HL-60 (cell line): Measurements from ENCODE around the gene RAI1.

Experiments used
- DNase-seq, 2 experiments: peaks; one replicate each; pipeline ENCODE4 v3.0.0-alpha.2; 2010 to 2020; ENCODE audit warnings: low read depth in 1 of 2, low spot score in 1 of 2
- H3K27ac ChIP-seq: fragments of 250-450 bp; sonication (Bioruptor Pico); replicated peaks from 2 replicates; pipeline ENCODE4 v1.5.1; 2020; ENCODE audit warnings: mild to moderate bottlenecking, moderate library complexity
- H3K27me3 ChIP-seq: fragments of 250-450 bp; sonication (Bioruptor Pico); 2 replicates; pipeline ENCODE4 v1.5.1; 2021; ENCODE audit warnings: mild to moderate bottlenecking, moderate library complexity; ENCODE audit not compliant: insufficient read depth, poor library complexity, severe bottlenecking
- H3K4me3 ChIP-seq: replicated peaks from 2 replicates; pipeline ENCODE4 v1.5.1; 2011; ENCODE audit warnings: mild to moderate bottlenecking, control low read depth, low read length; ENCODE audit not compliant: insufficient read depth
- GABPA ChIP-seq: IDR thresholded peaks from 2 replicates; pipeline ENCODE4 v1.6.1; 2012; ENCODE audit warnings: low read depth
- POLR2AphosphoS5 ChIP-seq: IDR thresholded peaks from 2 replicates; pipeline ENCODE4 v1.6.1; 2012; ENCODE audit warnings: low read depth
- SPI1 ChIP-seq: IDR thresholded peaks from 2 replicates; pipeline ENCODE4 v1.6.1; 2012; ENCODE audit warnings: low read depth, mild to moderate bottlenecking, borderline replicate concordance
- TF ChIP-seq, protein P1 (sequence below): IDR thresholded peaks from one replicate; pipeline ENCODE4 v1.5.1; 2011; ENCODE audit warnings: low read length, control low read depth, inconsistent platforms; ENCODE audit not compliant: insufficient read depth
- TF ChIP-seq, protein P2 (sequence below): IDR thresholded peaks from 2 replicates; pipeline ENCODE4 v1.6.1; 2012; ENCODE audit warnings: low read depth; ENCODE audit not compliant: insufficient replicate concordance

RAI1 gene

DNA sequence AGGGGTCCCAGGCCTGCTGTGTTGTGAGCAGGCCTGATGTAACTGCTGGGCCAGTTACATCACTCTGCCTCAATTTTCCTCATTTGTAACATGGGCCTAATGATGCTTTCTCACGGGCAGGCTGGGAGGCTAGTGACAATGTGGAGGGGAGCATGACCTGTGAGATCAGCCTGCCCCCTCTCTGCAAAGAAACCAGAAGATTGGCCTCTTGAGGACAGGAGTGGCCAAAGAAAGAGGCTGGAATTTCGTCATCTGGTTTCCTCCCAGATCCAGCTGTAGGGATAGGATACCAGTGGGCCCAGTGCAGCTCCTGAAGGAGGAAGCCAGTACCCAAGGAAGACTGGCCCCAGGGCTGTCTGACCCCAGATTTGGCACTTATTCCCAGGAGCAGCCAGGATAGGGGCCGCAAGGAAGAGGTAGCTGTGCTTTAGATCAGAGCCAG, 156.1 kb downstream of the RAI1 start:
- H3K27ac ChIP-seq = peak overlapping the region; percentile 88
- TF ChIP-seq, protein P1, sequence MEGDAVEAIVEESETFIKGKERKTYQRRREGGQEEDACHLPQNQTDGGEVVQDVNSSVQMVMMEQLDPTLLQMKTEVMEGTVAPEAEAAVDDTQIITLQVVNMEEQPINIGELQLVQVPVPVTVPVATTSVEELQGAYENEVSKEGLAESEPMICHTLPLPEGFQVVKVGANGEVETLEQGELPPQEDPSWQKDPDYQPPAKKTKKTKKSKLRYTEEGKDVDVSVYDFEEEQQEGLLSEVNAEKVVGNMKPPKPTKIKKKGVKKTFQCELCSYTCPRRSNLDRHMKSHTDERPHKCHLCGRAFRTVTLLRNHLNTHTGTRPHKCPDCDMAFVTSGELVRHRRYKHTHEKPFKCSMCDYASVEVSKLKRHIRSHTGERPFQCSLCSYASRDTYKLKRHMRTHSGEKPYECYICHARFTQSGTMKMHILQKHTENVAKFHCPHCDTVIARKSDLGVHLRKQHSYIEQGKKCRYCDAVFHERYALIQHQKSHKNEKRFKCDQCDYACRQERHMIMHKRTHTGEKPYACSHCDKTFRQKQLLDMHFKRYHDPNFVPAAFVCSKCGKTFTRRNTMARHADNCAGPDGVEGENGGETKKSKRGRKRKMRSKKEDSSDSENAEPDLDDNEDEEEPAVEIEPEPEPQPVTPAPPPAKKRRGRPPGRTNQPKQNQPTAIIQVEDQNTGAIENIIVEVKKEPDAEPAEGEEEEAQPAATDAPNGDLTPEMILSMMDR = no peak
- TF ChIP-seq SPI1 (no peak), GABPA (no peak), POLR2AphosphoS5 (no peak)
- TF ChIP-seq, protein P2, sequence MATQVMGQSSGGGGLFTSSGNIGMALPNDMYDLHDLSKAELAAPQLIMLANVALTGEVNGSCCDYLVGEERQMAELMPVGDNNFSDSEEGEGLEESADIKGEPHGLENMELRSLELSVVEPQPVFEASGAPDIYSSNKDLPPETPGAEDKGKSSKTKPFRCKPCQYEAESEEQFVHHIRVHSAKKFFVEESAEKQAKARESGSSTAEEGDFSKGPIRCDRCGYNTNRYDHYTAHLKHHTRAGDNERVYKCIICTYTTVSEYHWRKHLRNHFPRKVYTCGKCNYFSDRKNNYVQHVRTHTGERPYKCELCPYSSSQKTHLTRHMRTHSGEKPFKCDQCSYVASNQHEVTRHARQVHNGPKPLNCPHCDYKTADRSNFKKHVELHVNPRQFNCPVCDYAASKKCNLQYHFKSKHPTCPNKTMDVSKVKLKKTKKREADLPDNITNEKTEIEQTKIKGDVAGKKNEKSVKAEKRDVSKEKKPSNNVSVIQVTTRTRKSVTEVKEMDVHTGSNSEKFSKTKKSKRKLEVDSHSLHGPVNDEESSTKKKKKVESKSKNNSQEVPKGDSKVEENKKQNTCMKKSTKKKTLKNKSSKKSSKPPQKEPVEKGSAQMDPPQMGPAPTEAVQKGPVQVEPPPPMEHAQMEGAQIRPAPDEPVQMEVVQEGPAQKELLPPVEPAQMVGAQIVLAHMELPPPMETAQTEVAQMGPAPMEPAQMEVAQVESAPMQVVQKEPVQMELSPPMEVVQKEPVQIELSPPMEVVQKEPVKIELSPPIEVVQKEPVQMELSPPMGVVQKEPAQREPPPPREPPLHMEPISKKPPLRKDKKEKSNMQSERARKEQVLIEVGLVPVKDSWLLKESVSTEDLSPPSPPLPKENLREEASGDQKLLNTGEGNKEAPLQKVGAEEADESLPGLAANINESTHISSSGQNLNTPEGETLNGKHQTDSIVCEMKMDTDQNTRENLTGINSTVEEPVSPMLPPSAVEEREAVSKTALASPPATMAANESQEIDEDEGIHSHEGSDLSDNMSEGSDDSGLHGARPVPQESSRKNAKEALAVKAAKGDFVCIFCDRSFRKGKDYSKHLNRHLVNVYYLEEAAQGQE = no peak
- DNase-seq = no peak
- H3K27me3 ChIP-seq = no peaks in the 10 kb centered on the region
- no peak overlapping the region for H3K4me3 ChIP-seq

DNA sequence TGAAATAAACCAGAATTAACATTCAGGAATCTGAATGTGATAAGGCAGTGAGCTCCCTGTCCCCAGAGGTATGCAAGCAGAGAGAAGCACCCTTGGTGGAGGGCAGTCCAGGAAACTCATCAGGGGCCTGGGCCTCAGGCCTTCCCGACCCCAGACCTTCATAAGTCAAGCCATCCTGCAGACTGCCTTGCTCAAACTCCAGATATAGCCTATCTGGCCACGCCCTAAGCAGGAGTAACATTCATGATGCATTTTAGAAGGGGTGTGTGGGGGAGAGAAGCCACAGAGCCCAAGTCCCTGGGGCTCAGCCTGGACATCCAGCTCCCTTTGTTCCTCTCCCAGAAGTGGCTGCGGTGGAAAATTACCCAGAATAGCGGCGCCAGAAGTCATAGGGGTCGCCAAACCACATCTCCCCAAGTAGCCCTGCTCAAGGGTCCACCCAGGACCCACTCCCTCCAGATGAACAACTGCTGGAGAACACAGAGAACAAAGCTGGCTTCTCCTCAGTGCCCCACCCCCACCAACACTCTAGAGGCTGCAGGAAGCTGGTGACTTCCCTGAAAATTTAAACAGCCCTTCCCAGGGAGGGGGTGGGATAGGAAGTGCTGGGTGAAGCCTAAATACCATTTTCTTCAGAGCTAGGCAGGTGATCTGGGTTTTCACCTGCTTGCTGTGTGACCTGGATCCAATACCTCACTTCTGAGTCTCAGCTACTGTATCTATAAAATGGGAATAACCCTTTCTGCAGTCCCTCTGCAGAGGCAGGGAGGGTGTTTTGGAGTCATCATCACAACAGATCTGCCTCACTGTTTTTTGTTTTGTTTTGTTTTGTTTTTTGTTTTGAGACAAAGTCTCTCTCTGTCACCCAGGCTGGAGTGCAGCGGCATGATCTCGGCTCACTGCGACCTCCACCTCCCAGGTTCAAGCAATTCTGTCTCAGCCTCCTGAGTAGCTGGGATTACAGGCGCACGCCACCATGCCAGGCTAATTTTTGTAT, 157.0 kb downstream of the RAI1 start:
- TF ChIP-seq, protein P2 = no peak
- TF ChIP-seq SPI1 (peak; percentile 44; the same call in 1 of the 2 replicates), GABPA (no peak)
- Histone ChIP-seq H3K27ac (peak overlapping the region; percentile 88), H3K4me3 (no peak overlapping the region), H3K27me3 (no peaks in the 10 kb centered on the region)
- peak in 1 of 2 experiments; percentile 68 for DNase-seq

DNA sequence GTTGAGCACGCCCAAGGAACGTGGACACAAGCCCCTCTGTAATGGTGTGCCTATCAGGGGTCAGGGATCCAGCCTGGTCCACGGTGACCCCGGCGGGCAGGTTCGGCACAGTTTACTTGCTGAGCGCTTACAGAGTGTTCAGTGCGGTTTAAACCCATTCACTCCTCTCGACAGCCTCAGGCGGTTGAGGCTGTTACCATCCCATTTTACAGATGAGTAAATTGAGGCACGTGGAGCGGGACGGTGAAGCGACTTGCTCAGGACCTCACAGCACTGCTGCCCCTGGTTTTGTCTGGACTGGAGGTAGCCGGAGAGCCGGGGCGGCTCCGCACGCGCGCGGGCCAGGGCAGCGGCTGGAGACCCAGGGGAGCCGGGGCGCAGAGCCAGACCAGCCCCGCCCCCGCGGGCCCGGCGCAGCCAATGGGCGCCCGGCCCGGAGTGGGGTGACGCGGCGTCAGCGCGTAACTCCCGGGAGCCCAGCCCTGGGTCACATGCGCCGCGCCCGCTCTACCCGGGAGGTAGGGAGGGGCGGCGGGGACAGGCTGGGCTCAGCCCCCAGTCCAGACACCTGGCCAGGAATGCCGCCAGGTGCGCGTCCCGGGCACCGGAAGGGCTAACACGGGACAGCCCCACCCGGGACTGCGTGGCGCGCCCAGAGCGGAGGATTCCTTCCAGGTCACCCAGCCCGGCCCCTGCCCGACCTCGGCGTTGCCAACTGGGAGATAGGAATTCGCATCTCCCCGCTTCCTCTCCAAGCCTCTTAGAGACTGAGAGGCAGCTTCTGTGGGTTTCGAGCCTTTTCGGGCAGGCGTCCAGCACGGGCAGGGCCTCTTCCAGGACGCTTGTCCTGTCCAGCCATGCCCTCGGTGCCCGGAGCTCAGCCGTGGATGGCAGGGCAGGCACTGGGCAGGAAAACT, 158.8 kb downstream of the RAI1 start:
- Histone ChIP-seq H3K27me3 (no peaks in the 10 kb centered on the region), H3K27ac (peak overlapping the region; percentile 88), H3K4me3 (peak overlapping the region; percentile 45)
- peak; percentile 58 to 75 for DNase-seq
- TF ChIP-seq POLR2AphosphoS5 (peak; percentile 14; the same call in 1 of the 2 replicates), SPI1 (no peak)

DNA sequence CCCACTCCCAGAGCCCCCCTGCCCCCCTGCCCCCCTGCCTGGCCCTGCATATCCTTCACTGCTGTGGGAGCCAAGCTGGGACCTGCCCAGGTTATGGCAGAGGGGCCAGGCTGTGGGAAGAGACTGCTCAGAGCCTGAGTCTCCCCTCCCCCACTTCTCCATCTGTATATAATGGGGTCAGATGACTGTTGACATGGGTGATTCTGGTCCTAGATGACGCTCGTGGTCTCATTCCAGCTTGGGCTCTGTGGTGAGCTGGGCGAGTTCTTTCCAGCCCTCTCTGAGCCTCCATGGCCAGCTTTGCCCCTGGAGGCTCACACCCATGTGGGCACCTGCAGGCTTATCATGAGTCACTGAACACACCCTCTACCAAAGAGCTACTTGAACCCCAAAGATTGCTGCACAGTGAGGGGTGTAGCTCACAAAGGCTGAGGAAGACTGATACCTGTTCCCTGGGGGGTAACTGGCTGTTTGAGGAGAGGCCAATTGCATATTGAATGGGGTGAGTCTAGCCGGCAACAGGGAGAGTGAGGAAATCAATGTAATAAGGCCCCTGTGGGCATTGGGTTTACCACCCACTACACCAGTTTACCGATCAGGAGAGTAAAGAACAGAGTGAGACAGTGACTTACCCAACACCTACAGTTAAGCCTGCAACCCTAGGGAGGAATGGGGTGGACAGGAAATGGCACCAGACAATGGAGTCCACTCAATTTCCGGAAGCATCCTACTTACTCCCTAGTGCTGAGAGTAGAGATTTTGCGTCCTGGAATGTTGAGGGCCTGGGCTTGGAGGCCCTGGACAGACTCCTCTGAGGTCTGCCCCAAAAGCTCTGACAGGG, 159.7 kb downstream of the RAI1 start:
- TF ChIP-seq GABPA = no peak
- TF ChIP-seq, protein P1 = no peak
- no peak for TF ChIP-seq SPI1
- TF ChIP-seq, protein P2 = no peak
- TF ChIP-seq POLR2AphosphoS5 = peak; percentile 21; the same call in 1 of the 2 replicates
- no peaks in the 10 kb centered on the region for H3K27me3 ChIP-seq
- peak overlapping the region; percentile 88 for H3K27ac ChIP-seq
- no peak for DNase-seq
- H3K4me3 ChIP-seq = peak overlapping the region; percentile 45
